ENCODE data around the gene RAG2. TPM values are rescaled to one million over a fixed set of nuclear protein-coding genes. Genes with fewer than 3 reads are reported as not detected.

RAG2 gene
- total RNA-seq, 2 experiments from 2014 or later = not detected

DNA sequence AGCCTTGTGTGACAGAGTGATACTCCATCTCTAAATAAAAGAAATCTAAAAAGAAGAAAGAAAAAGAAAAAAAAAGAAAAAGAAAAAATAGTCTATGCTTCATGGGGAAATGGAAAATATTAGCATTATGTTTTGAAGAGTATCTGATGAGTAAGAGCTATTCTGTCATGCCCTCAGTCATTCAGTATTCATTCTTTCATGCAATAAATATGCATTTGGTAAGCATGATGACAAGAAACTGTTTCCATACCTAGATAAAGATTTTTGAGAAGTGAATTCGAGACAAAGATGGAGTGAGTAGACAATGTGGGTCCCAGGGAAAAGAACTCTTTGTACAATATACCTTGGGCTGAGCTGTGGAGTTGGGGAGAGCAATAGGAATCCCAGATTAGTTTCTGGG is 9.9 kb downstream of the RAG2 start:
- Mint-ChIP-seq H3K4me1 (no peaks in the 10 kb centered on the region), H3K27me3 (peaks cover 37% of the 10 kb centered on the region), H3K36me3 (ENCODE audit: low read depth) (no peaks in the 10 kb centered on the region), H3K9me3 (no peaks in the 10 kb centered on the region), H3K4me3 (no peak overlapping the region), H3K27ac (no peak overlapping the region)
- no peak for DNase-seq
- ChIA-PET POLR2A (no interaction called here), CTCF (no interaction called here)

- H3K9me3 Mint-ChIP-seq = no peaks in the 10 kb centered on the region
- POLR2A ChIA-PET = no interaction called here
Observed at GRCh38 chr11:36586543-36586942, 11.5 kb downstream of the RAG2 start.

DNA sequence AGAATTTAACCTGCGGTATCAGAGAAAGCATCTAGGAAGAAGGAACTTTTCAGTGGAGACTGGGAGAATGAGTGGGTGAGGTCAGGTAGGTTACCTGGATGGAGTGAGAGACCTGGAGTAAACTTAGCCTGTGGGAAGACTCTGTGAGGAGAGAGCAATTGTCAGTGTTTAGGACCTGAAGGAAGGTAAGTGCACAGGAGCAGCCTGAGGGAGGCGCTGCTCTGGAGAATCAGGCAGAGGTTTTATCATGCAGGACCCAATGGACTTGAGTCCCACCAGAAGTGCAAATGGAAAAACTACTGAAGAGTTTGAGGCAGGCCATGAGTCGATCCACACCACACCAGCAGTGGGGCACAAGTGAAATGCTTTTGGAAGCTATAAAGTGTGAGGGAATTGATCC is 14.4 kb downstream of the RAG2 start:
- H3K27ac Mint-ChIP-seq = no peak overlapping the region
- H3K9me3 Mint-ChIP-seq = no peaks in the 10 kb centered on the region
- CTCF ChIA-PET = no interaction called here
- no peaks in the 10 kb centered on the region for H3K36me3 Mint-ChIP-seq (ENCODE audit: low read depth)
- H3K4me1 Mint-ChIP-seq = no peaks in the 10 kb centered on the region
- H3K27me3 Mint-ChIP-seq = peaks cover 17% of the 10 kb centered on the region
- POLR2A ChIA-PET = no interaction called here
- DNase-seq = no peak
- no peak overlapping the region for H3K4me3 Mint-ChIP-seq

More at GRCh38 chr11:36586543-36586942, 11.5 kb downstream of the RAG2 start:
- no peak for DNase-seq
- no peak overlapping the region for H3K27ac Mint-ChIP-seq
- H3K4me1 Mint-ChIP-seq = no peaks in the 10 kb centered on the region
- CTCF ChIA-PET = interaction anchor here (0.6 kb wide), 1 partner anchor 298 kb away, joined by 3 read pairs; no protein-coding TSS in a partner anchor
- H3K27me3 Mint-ChIP-seq = peaks cover 28% of the 10 kb centered on the region
- H3K36me3 Mint-ChIP-seq (ENCODE audit: low read depth) = no peaks in the 10 kb centered on the region
- no peak overlapping the region for H3K4me3 Mint-ChIP-seq

DNA sequence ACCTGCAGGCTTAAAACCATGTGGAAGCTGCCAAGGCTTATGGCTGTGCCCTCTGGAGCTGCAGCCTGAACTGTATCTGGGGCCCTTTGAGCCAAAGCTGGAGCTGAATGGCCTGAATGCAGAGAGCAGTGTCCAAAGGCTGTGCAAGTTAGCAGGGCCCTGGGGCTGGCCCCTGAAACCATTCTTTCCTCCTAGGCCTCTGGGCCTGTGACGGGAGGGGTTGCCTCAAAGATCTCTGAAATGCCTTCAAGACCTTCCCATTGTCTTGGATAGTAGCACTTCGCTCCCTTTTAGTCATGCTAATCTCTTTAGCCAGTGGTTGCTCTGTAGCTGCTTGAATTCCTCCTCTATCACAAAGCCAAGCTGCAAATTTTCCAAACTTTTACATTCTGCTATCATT is 16.5 kb downstream of the RAG2 start:
- ChIA-PET POLR2A (no interaction called here), CTCF (no interaction called here)
- no peak for DNase-seq
- no peaks in the 10 kb centered on the region for H3K9me3 Mint-ChIP-seq
- H3K27ac Mint-ChIP-seq = no peak overlapping the region
- H3K36me3 Mint-ChIP-seq (ENCODE audit: low read depth) = no peaks in the 10 kb centered on the region
- no peak overlapping the region for H3K4me3 Mint-ChIP-seq
- H3K27me3 Mint-ChIP-seq = peaks cover 16% of the 10 kb centered on the region
- H3K4me1 Mint-ChIP-seq = no peaks in the 10 kb centered on the region

GRCh38 chr11:36578458-36578857 is 19.6 kb downstream of the RAG2 start:
- POLR2A ChIA-PET = no interaction called here
- DNase-seq = no peak
- Mint-ChIP-seq H3K4me3 (no peak overlapping the region), H3K36me3 (ENCODE audit: low read depth) (no peaks in the 10 kb centered on the region), H3K4me1 (no peaks in the 10 kb centered on the region), H3K27me3 (peaks cover 11% of the 10 kb centered on the region), H3K27ac (no peak overlapping the region), H3K9me3 (no peaks in the 10 kb centered on the region)
- CTCF ChIA-PET = no interaction called here

DNA sequence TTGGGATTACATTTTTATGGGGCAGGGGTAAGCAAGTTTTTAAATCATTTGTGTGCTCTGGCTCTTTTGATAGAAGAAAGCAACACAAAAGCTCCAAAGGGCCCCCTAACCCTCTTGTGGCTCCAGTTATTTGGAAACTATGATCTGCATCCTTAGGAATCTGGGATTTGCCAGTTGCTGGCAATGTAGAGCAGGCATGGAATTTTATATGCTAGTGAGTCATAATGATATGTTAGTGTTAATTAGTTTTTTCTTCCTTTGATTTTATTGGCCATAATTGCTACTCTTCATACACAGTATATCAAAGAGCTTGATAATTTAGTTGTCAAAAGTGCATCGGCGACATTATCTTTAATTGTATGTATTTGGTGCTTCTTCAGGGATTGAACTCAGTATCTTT is 20.2 kb downstream of the RAG2 start:
- Mint-ChIP-seq H3K4me3 (no peak overlapping the region), H3K9me3 (no peaks in the 10 kb centered on the region), H3K36me3 (ENCODE audit: low read depth) (no peaks in the 10 kb centered on the region), H3K27me3 (peaks cover 13% of the 10 kb centered on the region), H3K27ac (no peak overlapping the region), H3K4me1 (no peaks in the 10 kb centered on the region)
- POLR2A ChIA-PET = no interaction called here
- CTCF ChIA-PET = interaction anchor here (6.3 kb wide), 1 partner anchor 14 kb away, joined by 27 read pairs; no protein-coding TSS in a partner anchor
- no peak for DNase-seq

DNA sequence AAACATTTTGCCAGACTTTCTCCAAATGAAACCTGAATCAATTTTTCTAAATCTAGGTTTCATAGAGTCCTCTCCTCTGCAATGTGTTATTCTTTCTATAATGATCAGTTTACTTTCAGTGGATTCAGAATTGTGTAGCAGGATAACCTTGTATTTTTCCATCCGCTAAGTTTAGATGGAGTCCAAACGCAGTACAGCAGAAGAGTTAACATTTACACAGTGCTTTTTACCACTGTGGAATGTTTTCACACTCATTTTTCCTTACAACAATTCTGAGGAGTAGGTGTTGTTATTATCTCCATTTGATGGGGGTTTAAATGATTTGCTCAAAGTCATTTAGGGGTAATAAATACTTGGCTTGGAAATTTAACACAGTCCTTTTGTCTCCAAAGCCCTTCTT is 20.7 kb downstream of the RAG2 start:
- peaks cover 18% of the 10 kb centered on the region for H3K27me3 Mint-ChIP-seq
- no peak for DNase-seq
- H3K27ac Mint-ChIP-seq = no peak overlapping the region
- H3K4me1 Mint-ChIP-seq = no peaks in the 10 kb centered on the region
- no peak overlapping the region for H3K4me3 Mint-ChIP-seq
- POLR2A ChIA-PET = no interaction called here
- H3K9me3 Mint-ChIP-seq = no peaks in the 10 kb centered on the region
- H3K36me3 Mint-ChIP-seq (ENCODE audit: low read depth) = no peaks in the 10 kb centered on the region
- CTCF ChIA-PET = interaction anchor here (1.8 to 6.3 kb wide), 2 partner anchors 14 to 169 kb away, joined by 5 to 27 read pairs; no protein-coding TSS in a partner anchor

DNA sequence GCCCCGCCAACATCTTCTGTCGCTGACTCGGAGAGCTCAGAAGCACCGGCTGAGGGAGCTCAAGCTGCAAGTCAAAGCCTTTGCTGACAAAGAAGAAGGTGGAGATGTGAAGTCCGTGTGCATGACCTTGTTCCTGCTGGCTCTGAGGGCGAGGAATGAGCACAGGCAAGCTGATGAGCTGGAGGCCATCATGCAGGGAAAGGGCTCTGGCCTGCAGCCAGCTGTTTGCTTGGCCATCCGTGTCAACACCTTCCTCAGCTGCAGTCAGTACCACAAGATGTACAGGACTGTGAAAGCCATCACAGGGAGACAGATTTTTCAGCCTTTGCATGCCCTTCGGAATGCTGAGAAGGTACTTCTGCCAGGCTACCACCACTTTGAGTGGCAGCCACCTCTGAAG is 23.6 kb downstream of the RAG2 start:
- H3K36me3 Mint-ChIP-seq (ENCODE audit: low read depth) = no peaks in the 10 kb centered on the region
- peaks cover 38% of the 10 kb centered on the region for H3K27me3 Mint-ChIP-seq
- ChIA-PET POLR2A (no interaction called here), CTCF (interaction anchor here (6.3 kb wide), 1 partner anchor 11 kb away, joined by 27 read pairs; no protein-coding TSS in a partner anchor)
- no peak overlapping the region for H3K4me3 Mint-ChIP-seq
- H3K27ac Mint-ChIP-seq = no peak overlapping the region
- DNase-seq = no peak
- no peaks in the 10 kb centered on the region for H3K4me1 Mint-ChIP-seq
- no peaks in the 10 kb centered on the region for H3K9me3 Mint-ChIP-seq

- Mint-ChIP-seq H3K9me3 (no peaks in the 10 kb centered on the region), H3K27me3 (peaks cover 55% of the 10 kb centered on the region), H3K4me3 (no peak overlapping the region), H3K4me1 (no peaks in the 10 kb centered on the region), H3K36me3 (ENCODE audit: low read depth) (no peaks in the 10 kb centered on the region), H3K27ac (no peak overlapping the region)
- ChIA-PET CTCF (interaction anchor here (1.0 to 1.3 kb wide), 2 partner anchors 171 to 178 kb away, joined by 4 read pairs; no protein-coding TSS in a partner anchor), POLR2A (no interaction called here)
- DNase-seq = no peak
Observed at GRCh38 chr11:36569095-36569494, 28.9 kb downstream of the RAG2 start.

- Mint-ChIP-seq H3K4me1 (no peaks in the 10 kb centered on the region), H3K27ac (no peak within 1 kb of the TSS), H3K9me3 (no peaks in the 10 kb centered on the region), H3K27me3 (peaks cover 57% of the 10 kb centered on the region), H3K4me3 (no peak within 1 kb of the TSS), H3K36me3 (ENCODE audit: low read depth) (no peaks in the 10 kb centered on the region)
- ChIA-PET CTCF (interaction anchor here (1.0 to 1.3 kb wide), 2 partner anchors 172 to 179 kb away, joined by 4 to 8 read pairs; no protein-coding TSS in a partner anchor), POLR2A (no interaction called here)
- DNase-seq = no peak
Observed at GRCh38 chr11:36567694-36568093, 30.3 kb downstream of the RAG2 start, which contains the start of gene RAG1. TSS of gene RAG1 (plus strand) at chr11:36568007. CDS start at chr11:36573305, 5,298 bp downstream.

DNA sequence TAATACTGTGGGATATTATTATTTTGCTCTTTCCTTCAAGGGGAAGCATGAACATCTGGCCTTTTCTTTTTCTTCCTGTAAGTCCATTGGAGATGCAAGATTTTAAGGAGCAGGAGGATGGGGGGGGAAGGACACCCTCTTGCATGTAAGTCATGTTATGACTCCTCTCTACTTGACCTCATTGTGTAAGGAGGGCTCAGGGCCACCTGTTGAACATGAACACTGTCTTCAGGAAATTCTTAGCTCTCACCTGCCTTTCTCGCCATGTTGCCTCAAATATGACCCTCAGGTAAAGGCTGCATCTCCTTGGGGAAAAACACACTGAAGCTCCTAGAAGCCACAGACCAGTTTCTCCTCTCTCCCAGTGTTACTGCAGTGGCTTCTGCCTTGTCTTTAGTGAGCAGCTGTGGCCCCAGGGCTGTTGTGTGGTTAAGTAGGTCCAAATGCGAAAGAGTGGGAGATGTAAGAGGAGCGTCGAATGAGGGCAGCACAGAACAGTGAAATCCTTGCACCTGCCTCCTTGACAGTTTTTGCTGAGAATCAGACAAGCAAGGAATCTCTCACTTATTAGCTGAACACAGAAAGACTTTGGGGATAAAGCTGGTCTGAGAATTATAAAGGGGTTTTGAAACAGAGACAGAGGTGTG is 31.5 kb downstream of the RAG2 start:
- peaks cover 51% of the 10 kb centered on the region for H3K27me3 Mint-ChIP-seq
- DNase-seq = no peak
- no peaks in the 10 kb centered on the region for H3K36me3 Mint-ChIP-seq (ENCODE audit: low read depth)
- H3K9me3 Mint-ChIP-seq = no peaks in the 10 kb centered on the region
- H3K27ac Mint-ChIP-seq = no peak overlapping the region
- H3K4me1 Mint-ChIP-seq = no peaks in the 10 kb centered on the region
- POLR2A ChIA-PET = no interaction called here
- CTCF ChIA-PET = interaction anchor here (0.9 to 8.5 kb wide), 3 partner anchors 24 to 180 kb away, joined by 3 to 151 read pairs (median 3); no protein-coding TSS in a partner anchor
- H3K4me3 Mint-ChIP-seq = no peak overlapping the region

GRCh38 chr11:36565031-36565610 is 32.9 kb downstream of the RAG2 start:
- Mint-ChIP-seq H3K27ac (no peak overlapping the region), H3K9me3 (no peaks in the 10 kb centered on the region), H3K4me1 (no peaks in the 10 kb centered on the region), H3K4me3 (no peak overlapping the region), H3K36me3 (ENCODE audit: low read depth) (no peaks in the 10 kb centered on the region), H3K27me3 (peaks cover 46% of the 10 kb centered on the region)
- DNase-seq = no peak
- POLR2A ChIA-PET = no interaction called here
- CTCF ChIA-PET = interaction anchor here (0.8 to 8.5 kb wide), 16 partner anchors 10 to 299 kb away, joined by 3 to 151 read pairs (median 4); partner anchors contain the start of gene TRAF6

GRCh38 chr11:36564376-36565030 is 33.5 kb downstream of the RAG2 start:
- H3K27me3 Mint-ChIP-seq = peaks cover 52% of the 10 kb centered on the region
- ChIA-PET POLR2A (no interaction called here), CTCF (interaction anchor here (1.0 to 8.5 kb wide), 17 partner anchors 11 to 298 kb away, joined by 3 to 151 read pairs (median 4); partner anchors contain the start of gene TRAF6)
- DNase-seq = peak; percentile 45
- H3K4me3 Mint-ChIP-seq = no peak overlapping the region
- H3K36me3 Mint-ChIP-seq (ENCODE audit: low read depth) = peaks cover 5% of the 10 kb centered on the region
- H3K4me1 Mint-ChIP-seq = peaks cover 4% of the 10 kb centered on the region
- H3K27ac Mint-ChIP-seq = no peak overlapping the region
- peaks cover 5% of the 10 kb centered on the region for H3K9me3 Mint-ChIP-seq
